GM13976 (cell line): ENCODE measurements around the gene TYW5.

Experiments used
- DNase-seq: peaks from one replicate; pipeline ENCODE4 v3.0.0; 2012; ENCODE audit warnings: low spot score
- in situ Hi-C: fragments of 300-500 bp; cut with MboI; formaldehyde crosslinking; loops from one replicate; pipeline ENCODE4 v1.12.0; 2022; ENCODE audit warnings: low sequenced_read_pairs, mixed read lengths, inconsistent platforms; ENCODE audit not compliant: unreplicated experiment
- TF ChIP-seq, protein P1 (sequence below): IDR thresholded peaks from 2 replicates; pipeline ENCODE4 v1.5.1; 2012; ENCODE audit warnings: borderline replicate concordance, mild to moderate bottlenecking; ENCODE audit not compliant: insufficient read depth; ENCODE audit errors: extremely low read depth, missing control alignments, control extremely low read depth

TYW5 gene

GRCh38 chr2:199994371-199994770 is 39.1 kb upstream of the TYW5 start:
- no peak for DNase-seq
- TF ChIP-seq, protein P1, sequence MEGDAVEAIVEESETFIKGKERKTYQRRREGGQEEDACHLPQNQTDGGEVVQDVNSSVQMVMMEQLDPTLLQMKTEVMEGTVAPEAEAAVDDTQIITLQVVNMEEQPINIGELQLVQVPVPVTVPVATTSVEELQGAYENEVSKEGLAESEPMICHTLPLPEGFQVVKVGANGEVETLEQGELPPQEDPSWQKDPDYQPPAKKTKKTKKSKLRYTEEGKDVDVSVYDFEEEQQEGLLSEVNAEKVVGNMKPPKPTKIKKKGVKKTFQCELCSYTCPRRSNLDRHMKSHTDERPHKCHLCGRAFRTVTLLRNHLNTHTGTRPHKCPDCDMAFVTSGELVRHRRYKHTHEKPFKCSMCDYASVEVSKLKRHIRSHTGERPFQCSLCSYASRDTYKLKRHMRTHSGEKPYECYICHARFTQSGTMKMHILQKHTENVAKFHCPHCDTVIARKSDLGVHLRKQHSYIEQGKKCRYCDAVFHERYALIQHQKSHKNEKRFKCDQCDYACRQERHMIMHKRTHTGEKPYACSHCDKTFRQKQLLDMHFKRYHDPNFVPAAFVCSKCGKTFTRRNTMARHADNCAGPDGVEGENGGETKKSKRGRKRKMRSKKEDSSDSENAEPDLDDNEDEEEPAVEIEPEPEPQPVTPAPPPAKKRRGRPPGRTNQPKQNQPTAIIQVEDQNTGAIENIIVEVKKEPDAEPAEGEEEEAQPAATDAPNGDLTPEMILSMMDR = no peak
- in situ Hi-C loops = no loop called here

DNA sequence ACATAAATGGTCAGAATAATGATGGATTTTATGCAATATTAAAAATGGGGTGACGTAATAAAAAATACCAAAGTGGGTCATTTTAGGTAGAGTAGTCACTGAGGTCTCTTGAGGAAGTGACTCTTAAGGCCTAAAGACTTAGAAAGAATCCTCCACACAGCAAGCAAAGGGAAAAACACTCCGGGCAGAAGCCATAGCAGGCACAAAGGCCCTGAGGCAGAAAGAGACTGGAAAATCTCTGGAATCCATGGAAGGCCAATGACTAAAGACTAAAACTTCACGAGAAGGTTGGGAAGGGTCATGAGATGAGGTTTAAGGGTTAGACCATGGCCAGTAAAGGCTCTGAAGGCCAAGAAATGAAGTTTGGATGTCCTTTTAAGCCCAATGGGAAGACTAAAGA is 37.0 kb upstream of the TYW5 start:
- TF ChIP-seq, protein P1 = no peak
- in situ Hi-C loops = no loop called here
- DNase-seq = no peak

DNA sequence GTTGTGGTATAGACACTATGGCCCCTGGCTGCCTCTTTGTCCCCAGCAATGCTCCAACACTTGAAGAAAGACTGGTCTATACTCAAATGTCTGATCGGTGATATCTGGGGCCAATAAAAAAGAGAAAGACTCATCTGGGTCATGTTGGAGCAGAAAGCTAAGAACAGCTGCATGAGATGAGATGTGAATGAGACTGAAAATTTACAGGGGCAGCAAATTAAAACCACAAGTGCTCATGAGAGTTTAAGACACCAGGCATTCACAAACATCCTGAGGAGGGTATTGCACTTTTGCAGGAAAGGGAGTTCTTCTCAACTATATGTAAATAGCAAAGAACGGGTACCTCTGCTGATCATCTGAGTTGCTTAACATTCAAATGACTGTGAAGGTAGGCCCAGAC is 36.4 kb upstream of the TYW5 start:
- in situ Hi-C loops = no loop called here
- TF ChIP-seq, protein P1 = no peak
- no peak for DNase-seq

GRCh38 chr2:199989822-199990221 is 34.5 kb upstream of the TYW5 start:
- TF ChIP-seq, protein P1 = no peak
- no peak for DNase-seq
- in situ Hi-C loops = loop anchor here (5.0 to 10.0 kb wide), 2 partner anchors 482 to 715 kb away; no protein-coding TSS in a partner anchor

DNA sequence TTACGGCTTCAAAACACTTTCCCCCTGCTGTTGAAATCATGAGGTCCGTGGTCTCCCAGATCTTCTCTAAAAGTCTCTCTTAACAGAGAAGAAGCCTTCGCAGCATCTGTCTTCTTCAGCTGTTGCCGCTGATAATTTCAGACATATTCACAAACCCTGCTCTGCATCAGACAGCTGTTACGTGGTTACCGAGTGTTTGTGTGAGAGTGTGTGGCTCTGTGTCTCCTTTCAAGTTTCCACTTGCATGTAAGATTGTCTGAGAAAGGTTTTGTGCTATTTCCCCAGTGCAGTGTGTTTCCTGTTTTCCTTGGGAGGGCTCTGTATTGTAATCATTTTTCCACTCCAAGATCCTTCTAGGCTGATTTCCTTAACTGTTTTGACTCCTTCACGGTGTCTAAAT is 32.9 kb upstream of the TYW5 start:
- in situ Hi-C loops = loop anchor here (5.0 to 10.0 kb wide), 2 partner anchors 484 to 717 kb away; no protein-coding TSS in a partner anchor
- no peak for DNase-seq
- TF ChIP-seq, protein P1 = no peak

DNA sequence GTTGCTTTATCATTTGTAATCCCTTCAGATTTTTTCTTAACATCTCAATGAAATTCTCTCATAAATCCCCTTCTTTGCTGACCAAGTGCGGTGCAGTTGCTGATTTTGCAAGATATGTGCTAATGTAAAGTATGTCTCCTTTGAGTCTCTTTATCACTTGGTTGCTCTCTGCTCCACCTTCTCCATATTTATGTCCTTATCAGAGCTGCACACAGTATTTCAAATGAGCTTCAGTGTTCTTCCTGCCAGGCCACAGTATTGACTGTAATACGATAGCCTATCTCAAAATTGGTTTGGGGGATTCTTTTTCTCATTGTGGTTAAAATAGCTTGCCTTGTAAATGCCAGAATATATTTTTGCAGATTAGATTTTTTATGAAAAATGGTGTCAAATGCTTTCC is 32.3 kb upstream of the TYW5 start:
- in situ Hi-C loops = loop anchor here (5.0 to 10.0 kb wide), 2 partner anchors 485 to 717 kb away; no protein-coding TSS in a partner anchor

More for the DNA sequence above, 32.3 kb upstream of the TYW5 start:
- TF ChIP-seq, protein P1 = no peak
- DNase-seq = no peak
